Hematopoietic multipotent progenitor cell treated with erythropoietin and hydrocortisone succinate and interleukin-3 and kit ligand, for 4 days (in vitro differentiated cells): ENCODE measurements around the gene FMNL1.

Source experiments
- DNase-seq: peaks from one replicate; pipeline ENCODE4 v3.0.0-alpha.2; 2015

FMNL1 gene

DNA sequence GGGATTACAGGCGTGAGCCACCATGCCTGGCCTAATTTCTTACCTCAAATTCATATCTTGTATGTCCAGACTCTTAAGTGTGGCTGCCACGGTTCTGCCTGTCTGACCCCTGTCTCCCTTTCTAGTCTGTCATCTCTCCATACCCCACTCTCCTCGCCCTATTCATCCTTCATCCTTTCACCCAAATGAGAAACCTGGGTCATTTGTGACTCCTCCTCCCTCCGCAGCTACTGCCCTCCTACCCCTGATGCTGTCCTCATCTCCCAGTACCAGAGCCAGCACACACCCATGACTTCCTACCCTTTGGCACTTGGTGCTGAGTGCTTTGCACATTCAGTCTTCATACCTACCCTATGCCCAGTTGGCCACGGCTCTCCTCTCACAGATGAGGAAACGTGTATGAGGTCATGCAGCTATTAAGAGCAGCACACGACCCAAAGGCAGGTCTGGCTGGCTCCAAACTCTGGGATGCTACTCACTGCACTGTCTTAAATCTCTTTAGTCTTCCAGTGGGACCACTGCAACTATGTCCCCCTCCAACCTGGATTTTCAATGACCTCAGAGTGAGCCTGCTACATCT is 38.6 kb downstream of the FMNL1 start:
- DNase-seq = no peak

DNA sequence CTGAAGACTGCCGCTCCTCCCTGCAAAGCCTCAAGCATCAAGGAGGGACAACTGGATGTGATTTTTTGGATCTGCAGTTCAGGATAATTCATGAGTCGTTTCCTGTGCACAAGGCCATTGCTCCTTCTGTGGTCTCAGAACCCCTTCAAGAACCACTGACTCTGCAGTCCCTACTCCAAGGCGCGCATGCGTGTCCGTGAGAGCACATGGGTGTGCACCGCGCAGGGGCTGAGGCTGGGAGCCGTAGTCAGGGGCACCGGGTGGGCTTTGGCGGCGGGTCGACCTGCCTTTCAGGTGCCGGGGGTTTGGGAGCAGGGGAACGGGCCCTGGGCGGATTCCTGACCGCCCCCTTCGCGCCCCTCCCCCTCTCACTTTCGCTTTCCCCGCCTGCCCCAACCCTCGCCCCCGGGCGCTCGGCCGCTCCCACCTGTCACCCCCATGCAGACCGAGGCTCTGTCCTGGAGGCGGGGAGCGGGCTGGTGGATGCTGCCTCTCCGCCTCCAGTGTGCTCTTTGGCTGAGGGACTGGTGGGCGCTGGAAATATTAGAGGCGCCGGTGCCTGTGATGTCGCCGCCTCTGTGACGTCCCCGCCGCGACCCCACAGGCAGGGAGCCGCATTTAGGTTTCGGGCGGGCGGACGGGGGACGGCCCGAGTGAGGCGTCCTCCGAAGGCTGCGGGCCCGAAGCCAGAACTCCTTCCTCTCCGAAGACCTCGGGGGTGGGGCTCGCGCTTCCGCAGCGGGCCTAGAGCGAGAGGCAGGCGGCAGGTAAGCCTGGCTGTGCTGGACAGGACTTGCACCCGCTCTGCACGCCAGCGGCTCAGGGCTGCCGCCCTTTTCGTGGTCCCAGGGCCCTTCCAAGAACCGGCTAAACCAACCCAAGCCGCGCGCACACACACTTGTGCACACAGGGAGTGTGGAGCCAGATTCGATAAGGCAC is 40.2 kb downstream of the FMNL1 start, which contains the start of gene SPATA32:
Gene SPATA32 (minus strand): TSS at position 518 of the 939 bp plus-strand sequence. CDS start 78 bp downstream, at position 440.
- peak; percentile 82 for DNase-seq

DNA sequence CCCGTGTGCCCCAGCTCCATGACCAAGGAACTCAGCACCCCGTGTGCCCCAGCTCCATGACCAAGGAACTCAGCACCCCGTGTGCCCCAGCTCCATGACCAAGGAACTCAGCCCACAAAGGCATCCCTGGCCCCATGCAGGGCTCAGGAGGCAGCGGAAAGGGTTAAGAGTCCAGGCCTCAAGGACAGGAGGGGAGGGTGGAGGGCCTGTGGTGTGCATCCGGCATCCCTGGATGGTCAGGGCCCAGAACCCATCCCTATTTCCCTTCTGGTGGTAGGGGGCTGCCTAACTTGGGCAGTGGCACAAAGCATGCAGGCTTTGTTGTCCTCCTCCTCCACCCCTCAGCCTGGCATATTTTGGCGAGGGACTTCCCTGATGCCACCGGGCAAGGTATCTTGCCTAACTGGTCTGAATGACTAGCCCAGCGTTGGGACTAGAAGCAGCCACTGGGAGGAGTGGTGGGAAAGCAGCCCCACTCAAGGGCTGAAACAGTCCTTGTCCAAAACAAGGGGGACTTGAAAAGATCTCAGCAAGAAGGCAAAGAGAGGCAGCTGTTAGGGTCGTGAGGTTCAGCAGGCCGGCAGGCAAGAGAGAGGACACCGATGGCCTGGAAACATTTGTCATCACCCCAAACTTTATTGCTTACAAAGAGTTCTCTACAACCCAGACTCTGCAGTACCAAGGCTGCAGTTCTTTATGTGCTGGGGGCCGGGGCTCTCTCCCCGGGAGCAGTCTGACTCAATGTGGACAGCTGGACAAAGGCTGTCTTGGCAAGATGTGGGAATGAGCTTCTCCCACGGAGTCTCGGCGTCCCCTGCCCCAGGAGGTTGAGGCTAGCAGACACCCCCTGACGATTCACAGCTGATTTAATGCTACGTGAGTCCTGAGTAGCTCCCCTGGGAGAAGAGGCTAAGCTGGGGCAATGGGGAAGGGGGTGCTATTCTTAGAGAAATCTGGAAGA is 41.1 kb downstream of the FMNL1 start:
- DNase-seq = no peak

DNA sequence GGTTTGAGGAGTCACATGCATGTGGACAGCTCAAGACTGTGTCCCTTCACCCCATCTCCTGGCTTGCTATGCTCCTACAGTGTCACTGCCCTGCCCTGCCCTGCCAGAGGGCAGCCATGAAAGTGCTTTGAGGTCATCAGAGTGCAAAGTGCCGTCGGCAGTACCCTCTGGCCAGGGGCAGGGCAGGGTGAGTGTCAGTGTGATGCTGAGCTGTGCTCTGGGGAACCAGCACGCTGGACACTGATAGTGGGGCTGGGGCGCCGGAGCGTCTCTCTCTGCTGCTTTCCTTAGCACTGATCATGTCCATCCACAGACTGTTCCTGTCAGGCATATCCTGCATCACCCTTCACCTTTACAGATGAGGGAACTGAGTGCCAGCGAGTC is 41.8 kb downstream of the FMNL1 start:
- DNase-seq = no peak

DNA sequence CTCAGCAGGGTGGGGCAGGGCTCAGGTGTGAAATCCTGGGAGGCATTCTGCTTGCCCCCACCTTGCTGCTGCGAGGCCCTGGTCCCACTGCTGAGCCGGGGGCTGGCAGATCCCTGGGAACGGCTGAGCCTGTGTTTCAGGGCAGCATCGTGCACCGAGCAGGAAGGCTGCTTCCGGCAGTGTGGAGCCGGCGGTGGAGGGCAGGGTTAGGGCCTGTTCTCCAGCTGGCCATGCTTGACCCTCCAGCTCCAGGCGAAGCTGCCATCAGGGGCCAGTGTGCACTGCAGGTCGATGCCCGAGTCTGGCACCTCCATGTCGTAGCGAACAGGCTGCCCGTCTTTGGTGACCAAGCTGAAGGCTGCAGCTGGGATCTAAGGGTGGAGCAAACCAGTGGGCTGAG is 42.7 kb downstream of the FMNL1 start:
- DNase-seq = no peak

DNA sequence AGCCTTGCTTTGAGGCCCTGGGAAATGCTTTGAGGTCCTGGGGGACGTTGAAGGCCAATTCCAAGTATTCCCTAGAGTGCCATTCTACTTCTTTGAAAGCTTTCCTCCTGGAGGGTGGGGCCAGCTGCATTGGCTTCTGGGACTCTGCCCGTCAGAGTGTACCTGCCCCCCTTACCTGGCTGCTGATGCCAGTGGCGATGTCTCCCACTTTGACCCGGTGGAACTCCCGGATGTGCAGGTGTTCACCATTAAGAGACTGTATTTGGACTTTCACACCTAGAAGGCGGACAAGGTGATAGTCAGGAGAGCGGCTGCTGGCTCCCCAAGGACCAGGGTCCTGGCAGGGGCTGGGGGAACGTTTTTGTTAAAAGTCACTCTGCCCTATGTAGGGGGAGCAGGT is 43.3 kb downstream of the FMNL1 start:
- DNase-seq = no peak

DNA sequence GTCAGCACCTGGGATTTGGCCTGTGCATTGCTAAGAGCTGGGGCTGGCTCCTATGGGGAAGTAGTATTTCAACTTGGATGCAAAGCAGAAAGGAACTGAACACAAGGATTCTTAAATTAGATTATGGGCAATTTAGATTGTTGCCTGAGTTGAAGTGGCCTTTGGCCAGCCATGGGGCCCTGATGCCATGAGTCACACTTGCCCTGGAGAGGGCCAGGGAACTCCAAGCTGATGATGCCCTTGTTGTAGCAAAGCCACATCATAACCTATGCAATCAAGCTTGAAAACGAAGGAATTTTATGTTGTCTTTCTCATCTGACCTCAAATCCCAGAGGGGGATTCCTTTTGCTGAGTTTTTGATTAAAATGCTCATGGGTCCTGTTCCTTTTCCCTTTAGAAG is 44.1 kb downstream of the FMNL1 start:
- no peak for DNase-seq

DNA sequence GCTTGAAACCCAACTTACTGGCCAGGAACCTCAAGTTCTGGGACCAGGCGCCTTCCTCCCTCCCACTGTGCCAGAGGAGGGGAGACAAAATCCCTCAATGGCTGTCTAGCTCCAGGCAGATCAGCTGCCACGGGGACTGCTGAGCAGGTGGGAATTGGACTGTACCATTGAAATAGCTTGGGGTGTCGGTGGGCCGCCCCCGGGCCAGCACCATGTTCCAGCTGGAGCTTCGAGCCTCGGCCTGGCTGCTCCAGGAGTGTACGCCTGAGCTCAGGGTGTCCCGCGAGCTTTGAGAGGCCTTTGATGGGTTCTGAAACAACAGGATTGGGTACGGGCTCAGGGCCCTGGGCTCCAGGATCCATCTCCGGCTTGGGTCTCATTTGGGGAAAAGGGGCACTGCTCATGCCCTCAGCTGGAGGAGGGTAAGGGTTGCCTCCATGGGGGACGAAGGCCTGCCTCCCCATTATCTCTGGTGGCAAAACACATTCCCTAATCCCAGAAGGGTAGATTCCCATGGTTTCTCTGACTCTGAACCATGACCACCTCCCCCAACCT is 44.8 kb downstream of the FMNL1 start:
- no peak for DNase-seq

DNA sequence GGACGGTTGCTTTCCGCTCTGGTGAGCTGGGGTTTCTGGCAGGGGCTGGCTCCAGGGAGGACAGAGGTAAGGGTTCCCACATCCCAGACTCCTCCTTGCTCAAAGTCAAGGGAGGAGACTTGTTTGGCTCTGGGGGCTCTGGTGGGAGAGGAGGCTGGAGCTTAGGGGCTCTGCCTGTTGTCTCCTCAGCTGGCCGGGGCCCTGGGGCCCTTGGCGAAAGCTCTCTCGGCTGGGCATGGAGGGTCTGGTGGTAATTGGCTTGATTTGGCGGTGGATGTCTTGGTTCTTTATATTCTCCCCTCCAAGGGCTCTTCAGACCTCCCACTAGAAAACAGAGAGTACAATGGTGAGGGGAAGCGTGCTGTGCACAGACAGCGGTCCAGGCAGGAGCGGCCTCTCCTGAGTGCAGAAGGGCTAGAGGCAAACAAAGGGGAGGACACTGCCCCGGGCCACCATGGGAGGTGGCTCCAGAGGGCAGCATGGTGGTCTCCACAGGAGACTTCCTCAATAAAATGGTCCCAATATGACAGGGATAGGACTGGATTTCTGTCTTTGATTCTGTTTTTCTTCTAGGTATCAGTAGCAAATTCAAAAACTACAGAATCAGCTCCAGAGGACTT is 45.9 kb downstream of the FMNL1 start:
- no peak for DNase-seq

DNA sequence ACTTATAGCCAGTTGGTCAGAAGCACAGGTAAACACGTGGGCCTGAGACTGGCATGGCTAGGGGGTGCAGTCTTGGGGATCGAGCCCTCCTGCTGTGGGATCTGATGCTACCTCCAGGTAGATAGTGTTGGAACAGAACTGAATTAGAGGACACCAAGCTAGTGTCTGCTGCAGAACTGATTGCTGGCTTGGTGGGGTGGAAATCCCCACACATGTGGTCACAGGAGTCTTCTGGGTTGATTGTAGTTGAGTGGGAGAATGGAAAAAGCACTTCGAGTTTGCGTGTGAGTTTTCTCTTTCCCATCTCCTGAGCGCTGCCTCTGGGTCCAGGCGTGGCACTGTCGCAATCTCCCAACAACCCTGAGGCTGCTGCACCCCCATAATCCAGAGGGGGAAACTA is 48.2 kb downstream of the FMNL1 start:
- no peak for DNase-seq

DNA sequence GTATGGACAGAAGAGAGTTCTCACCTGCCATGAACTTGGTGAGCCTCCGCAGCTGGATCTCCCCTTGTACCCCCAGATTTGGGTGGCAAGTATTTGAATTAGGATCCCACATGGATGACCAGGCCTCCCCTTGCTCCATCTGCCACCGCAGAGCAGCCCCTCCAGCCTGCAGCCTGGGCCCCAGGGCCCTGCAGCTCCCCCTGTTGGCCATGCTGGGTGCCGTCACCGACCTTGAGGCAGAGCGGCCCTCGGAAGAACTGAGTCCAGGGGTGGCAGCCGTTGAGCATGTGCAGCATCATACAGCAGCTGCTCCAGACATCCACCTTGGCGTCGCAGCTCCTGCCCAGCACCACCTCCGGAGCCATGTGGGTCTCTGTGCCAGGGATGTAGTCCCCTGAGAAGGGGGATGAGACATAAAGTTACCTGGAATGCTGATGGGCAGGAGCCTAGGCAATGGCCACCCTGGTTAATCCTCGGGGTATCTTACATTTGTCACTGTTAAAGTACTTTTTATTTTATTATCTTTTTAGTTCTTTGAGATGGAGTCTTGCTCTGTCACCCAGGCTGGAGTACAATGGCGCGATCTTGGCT is 49.2 kb downstream of the FMNL1 start:
- DNase-seq = peak; percentile 69

DNA sequence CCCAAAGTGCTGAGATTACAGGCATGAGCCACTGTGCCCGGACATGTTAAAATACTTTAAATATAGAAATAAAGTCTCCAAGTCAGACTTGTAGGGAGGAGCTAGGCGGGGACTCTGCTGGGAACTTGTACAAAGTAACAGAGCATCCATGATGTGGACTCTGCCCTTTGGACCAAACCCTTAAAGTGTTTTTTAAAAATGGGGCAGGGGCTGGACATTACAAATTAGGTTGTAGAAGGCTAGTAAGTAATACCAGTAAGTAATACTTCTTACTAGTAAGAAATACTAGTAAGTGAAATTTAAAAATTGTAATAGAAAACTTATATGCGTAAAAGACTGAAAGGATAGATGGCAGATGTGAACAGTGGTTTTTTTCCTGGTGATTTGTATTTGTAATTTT is 49.9 kb downstream of the FMNL1 start:
- no peak for DNase-seq

DNA sequence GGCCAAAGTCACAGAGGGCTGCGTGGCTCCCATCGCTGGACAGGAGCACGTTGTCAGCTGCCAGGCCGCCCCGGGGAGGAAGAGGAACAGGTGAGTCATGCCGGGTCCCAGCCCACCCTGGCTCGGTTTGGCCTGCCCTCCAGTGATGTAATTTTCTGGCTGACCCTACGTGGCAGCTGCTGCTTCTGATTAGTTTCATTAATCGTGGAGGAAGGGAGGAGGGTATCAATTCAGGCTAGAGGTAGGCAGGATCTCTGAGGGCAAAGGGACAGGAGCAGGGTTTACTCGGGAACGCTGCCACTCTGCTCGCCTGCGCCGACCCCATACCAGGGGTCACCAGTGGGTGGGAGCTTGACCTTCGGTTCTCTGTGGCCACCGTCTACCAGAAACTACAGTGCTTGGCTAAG is 51.9 kb downstream of the FMNL1 start:
- no peak for DNase-seq

DNA sequence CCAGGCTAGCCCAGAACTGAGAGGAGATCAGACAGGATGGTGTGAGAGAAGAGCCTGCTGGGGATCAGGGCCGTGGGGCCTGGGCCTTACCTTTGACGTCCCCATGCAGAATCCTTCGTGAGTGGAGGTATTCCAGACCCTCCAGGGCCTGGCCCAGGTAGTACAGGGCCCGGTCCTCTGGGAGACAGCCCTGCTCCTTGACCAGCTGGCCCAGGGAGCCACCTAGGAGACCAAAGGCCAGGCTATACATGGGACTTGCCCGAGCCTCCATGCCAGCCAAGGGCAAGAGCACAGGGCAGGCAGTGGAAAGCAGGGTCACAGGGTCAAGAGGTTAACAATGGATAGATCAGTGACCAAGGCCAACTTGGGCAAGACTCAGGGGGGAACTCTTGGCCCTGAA is 52.3 kb downstream of the FMNL1 start:
- DNase-seq = no peak

DNA sequence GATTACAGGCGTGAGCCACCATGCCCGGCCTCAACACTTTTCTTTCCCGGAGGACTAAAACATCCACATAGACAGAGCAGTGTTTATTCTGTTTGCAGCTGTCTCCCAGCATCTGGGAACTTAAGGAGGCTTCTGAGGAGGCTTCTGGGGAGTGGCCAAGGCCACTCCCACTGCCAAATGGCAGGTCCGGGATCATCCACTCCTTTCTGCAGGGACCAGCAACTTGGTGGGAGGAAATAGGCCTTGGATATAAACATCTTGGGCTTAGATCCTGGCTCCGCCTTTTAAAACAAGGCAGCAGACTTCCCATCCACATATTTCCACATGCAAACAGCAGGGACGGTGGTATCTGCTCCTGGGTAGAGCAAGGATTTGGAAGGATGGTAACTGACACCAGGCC is 54.3 kb downstream of the FMNL1 start:
- DNase-seq = no peak

DNA sequence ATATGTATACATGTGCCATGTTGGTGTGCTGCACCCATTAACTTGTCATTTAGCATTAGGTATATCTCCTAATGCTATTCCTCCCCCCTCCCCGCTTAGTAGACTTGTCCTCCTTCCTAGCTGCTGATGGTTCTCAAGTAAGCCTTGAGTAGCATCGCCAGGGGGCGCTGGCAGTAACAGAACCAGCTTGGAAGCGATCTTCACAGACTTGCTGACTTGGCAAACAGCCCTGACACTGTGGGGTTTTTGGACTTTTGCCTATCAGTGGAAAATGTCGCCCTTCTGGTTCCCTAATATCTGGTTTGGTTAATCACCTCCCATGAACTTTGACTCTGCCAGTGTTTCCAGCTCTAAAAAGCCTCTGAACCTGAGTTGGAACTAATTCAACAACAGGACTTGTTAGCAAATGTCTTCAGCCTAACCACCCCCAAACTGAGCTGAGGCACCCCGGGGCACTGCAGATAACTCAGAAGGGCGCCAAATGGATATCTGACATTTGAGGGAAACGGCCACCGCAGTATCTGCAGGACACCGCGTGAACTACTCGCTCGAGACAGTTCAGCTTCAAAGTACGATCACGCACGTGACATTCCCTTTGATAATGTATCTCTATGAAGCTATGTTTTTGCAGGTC is 55.6 kb downstream of the FMNL1 start:
- peak; percentile 98 for DNase-seq

DNA sequence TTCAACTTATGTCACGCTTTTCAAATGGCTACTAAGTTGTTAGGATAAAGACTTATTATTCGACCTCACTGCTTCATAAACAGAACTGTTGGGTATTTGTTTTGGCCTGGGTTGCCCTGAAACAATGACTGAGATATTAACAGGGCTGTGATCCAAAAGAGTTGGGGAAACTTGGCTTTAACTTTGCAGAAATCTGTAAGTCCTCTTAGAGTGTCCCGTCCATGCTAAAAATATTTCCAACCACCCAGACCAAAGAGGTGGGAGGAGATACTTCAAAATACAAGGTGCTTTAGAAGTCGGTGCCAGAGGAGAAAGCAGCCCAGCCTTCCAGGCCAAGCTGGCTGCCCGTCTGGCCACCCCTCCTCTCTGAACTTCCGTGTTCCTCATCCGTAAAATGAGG is 56.3 kb downstream of the FMNL1 start:
- no peak for DNase-seq

DNA sequence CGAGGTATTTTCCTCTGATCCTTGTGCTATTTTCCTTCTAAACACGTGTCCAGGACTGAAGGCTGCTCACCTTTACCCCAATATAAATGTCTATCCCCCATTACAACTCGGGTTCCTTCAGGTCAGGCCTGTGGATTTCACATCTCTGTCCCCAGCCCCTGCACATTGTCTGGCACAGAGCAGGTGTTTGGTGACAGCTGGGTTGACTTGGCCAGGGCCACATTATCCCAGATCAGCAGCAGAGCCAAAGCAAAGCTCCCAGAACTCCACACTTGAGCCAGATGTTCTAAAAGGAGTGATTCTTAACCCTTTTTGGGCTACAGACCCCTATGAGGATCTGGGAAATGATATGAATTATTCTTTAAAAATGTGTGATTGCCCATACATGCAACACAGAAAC is 58.2 kb downstream of the FMNL1 start:
- DNase-seq = no peak

DNA sequence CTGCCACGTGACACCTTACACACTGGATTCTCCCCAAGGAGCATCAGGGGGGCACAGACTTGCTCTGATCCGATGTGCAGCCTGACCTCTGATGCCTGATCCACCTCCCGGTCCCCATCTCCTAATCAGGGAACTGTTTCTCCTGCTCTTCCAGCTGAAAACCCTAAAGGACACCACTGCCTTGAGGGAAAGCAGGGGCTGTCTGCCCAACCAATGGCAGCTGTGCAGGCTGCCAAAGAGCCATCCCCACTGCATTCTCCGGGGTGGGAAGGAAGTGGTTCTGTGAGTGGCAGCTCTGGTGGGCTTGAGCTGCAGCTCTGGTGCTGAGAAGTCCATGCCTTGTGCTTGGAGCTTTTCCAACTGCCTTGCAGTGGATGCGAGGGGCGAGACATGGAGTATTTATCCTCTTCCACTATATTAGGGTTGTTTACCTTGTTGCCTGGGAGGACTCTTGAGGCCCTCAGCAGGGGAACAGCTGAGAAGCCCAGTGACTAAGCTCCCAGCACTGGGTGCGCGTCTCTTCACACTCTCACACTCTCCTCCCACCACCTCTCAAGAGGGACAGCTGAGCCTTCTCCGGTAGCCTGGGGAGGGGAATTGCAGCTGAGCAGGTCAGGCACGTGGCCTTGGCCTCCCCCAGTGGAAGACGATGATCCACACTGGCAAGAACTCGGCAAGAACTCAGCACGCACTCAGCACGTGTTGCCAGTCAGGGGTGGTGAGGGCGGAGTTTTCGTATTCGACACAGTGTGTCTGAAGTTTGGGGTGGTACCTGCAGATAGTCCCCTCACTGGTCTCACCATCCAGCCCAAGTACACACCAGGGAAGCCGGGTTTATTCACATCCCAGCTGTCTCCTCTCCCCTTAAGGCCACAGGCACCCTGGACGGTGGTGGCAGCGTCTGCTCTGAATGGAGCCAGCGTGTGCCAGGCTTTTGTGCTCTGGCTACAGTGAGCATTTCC is 61.3 kb downstream of the FMNL1 start:
- no peak for DNase-seq

DNA sequence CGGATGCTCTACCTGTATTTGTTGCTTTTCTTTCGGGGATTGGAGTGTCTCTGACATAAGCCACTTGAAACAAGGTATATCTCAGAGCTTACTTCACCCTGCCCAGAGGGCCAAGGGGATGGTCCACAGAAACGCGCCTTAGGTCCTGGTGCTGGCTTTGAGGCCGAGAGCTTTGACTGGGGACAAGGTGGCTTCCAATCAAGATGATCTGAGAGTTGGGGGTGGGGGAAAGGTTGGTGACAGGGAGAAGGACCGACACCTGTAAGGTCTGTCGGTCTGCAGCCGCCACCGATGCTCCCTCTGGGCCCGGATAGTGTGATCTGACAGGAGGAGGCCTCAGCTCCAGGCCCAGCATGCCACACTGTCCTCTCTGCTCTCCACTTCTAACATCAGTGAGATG is 62.0 kb downstream of the FMNL1 start:
- no peak for DNase-seq
